ENCODE data around the gene CPAMD8.
A peak's percentile ranks its signal among the peaks of the same experiment; 100 is the strongest.

Gene CPAMD8

GRCh38 chr19:17026706-17027534 is at the start of gene CPAMD8:
CPAMD8 (minus strand) TSS chr19:17026810; CDS start chr19:17026642, 168 bp downstream.
- DNase-seq (ENCODE audit: extremely low read depth, low read depth): no peak
- H3K4me3 ChIP-seq (replicated peaks; ENCODE audit: low read depth, low read length): no peak within 1 kb of the TSS
- no peak for TF ChIP-seq CTCF (IDR thresholded peaks at IDR 0.05; ENCODE audit: low read depth, low read length, missing control alignments)

GRCh38 chr19:17075864-17076542 is 49.4 kb upstream of the CPAMD8 start:
- no peak for DNase-seq (ENCODE audit: extremely low read depth, low read depth)
- TF ChIP-seq CTCF (IDR thresholded peaks at IDR 0.05; ENCODE audit: low read depth, low read length, missing control alignments): no peak
- peak overlapping the region; percentile 69 for H3K4me3 ChIP-seq (replicated peaks; ENCODE audit: low read depth, low read length)

GRCh38 chr19:17075035-17075863 is 48.6 kb upstream of the CPAMD8 start, which contains the start of the genes HAUS8 and MYO9B:
HAUS8 (minus strand) TSS chr19:17075452; CDS start chr19:17075422, 30 bp downstream.
MYO9B (plus strand) TSS chr19:17075777; CDS start chr19:17101718, 25,941 bp downstream.
- H3K4me3 ChIP-seq (replicated peaks; ENCODE audit: low read depth, low read length): peak within 1 kb of the TSS; percentile 69
- DNase-seq (ENCODE audit: extremely low read depth, low read depth): peak; percentile 96
- no peak for TF ChIP-seq CTCF (IDR thresholded peaks at IDR 0.05; ENCODE audit: low read depth, low read length, missing control alignments)

GRCh38 chr19:17074634-17075034 is 48.0 kb upstream of the CPAMD8 start:
- no peak for TF ChIP-seq CTCF (IDR thresholded peaks at IDR 0.05; ENCODE audit: low read depth, low read length, missing control alignments)
- peak overlapping the region; percentile 66 for H3K4me3 ChIP-seq (replicated peaks; ENCODE audit: low read depth, low read length)
- no peak for DNase-seq (ENCODE audit: extremely low read depth, low read depth)

GRCh38 chr19:17073869-17074633 is 47.4 kb upstream of the CPAMD8 start:
- TF ChIP-seq CTCF (IDR thresholded peaks at IDR 0.05; ENCODE audit: low read depth, low read length, missing control alignments): no peak
- H3K4me3 ChIP-seq (replicated peaks; ENCODE audit: low read depth, low read length): peak overlapping the region; percentile 66
- DNase-seq (ENCODE audit: extremely low read depth, low read depth): no peak

GRCh38 chr19:17070912-17071311 is 44.3 kb upstream of the CPAMD8 start:
- H3K4me3 ChIP-seq (replicated peaks; ENCODE audit: low read depth, low read length): no peak overlapping the region
- no peak for DNase-seq (ENCODE audit: extremely low read depth, low read depth)
- TF ChIP-seq CTCF (IDR thresholded peaks at IDR 0.05; ENCODE audit: low read depth, low read length, missing control alignments): no peak
